HG03469 (cell line): ENCODE data around the gene TMEM38A.
"Not testable (repeated sequence)": the region's sequence is repeated elsewhere in the genome, so short reads cannot be mapped to it uniquely, and the experiment has no call there.

Experiments used
- ATAC-seq: cut with Tn5 transposase; IDR thresholded peaks from one replicate; pipeline ENCODE4 v1.9.1; 2021; ENCODE audit warnings: mild to moderate bottlenecking, moderate library complexity, moderate number of reproducible peaks; ENCODE audit not compliant: unreplicated experiment

Gene TMEM38A

GRCh38 chr19:16637535-16637934 is 23.4 kb upstream of the TMEM38A start:
- no peak for ATAC-seq

- ATAC-seq: no peak
These were observed 22.3 kb upstream of the TMEM38A start for GRCh38 chr19:16638666-16639065.

- no peak for ATAC-seq
These were observed 20.0 kb upstream of the TMEM38A start for GRCh38 chr19:16640951-16641350.

- no peak for ATAC-seq
These were observed 19.2 kb upstream of the TMEM38A start for GRCh38 chr19:16641695-16642094.

- no peak for ATAC-seq
These were observed 15.8 kb upstream of the TMEM38A start for GRCh38 chr19:16645140-16645539.

- no peak for ATAC-seq
These were observed 11.2 kb upstream of the TMEM38A start for GRCh38 chr19:16649734-16650133.

GRCh38 chr19:16650821-16651220 is 10.1 kb upstream of the TMEM38A start:
- ATAC-seq: no peak

- not testable (repeated sequence) for ATAC-seq
These were observed 9.3 kb upstream of the TMEM38A start for GRCh38 chr19:16651421-16652188.

GRCh38 chr19:16652854-16653253 is 8.1 kb upstream of the TMEM38A start:
- no peak for ATAC-seq

- ATAC-seq: no peak
These were observed 6.8 kb upstream of the TMEM38A start for GRCh38 chr19:16654140-16654539.

- no peak for ATAC-seq
These were observed 6.3 kb upstream of the TMEM38A start for GRCh38 chr19:16654627-16655026.

GRCh38 chr19:16655727-16656126 is 5.2 kb upstream of the TMEM38A start:
- no peak for ATAC-seq

- ATAC-seq: no peak
These were observed 3.6 kb upstream of the TMEM38A start for GRCh38 chr19:16657384-16657783.

- ATAC-seq: no peak
These were observed 1.5 kb upstream of the TMEM38A start for GRCh38 chr19:16659464-16659831.

- peak; percentile 73 for ATAC-seq
These were observed 869 bp upstream of the TMEM38A start, which contains the start of gene SMIM7 for GRCh38 chr19:16659832-16660708. Gene SMIM7, minus strand, starts transcription at chr19:16660144. Its CDS starts 34 bp downstream, at chr19:16660110.

- no peak for ATAC-seq
These were observed 618 bp downstream of the TMEM38A start for GRCh38 chr19:16661480-16662034.

GRCh38 chr19:16668176-16668575 is 7.2 kb downstream of the TMEM38A start:
- ATAC-seq: no peak

GRCh38 chr19:16668702-16669101 is 7.8 kb downstream of the TMEM38A start:
- not testable (repeated sequence) for ATAC-seq

- no peak for ATAC-seq
These were observed 9.4 kb downstream of the TMEM38A start for GRCh38 chr19:16670291-16670690.

GRCh38 chr19:16671652-16672274 is 10.8 kb downstream of the TMEM38A start:
- ATAC-seq: no peak

- ATAC-seq: no peak
These were observed 12.3 kb downstream of the TMEM38A start for GRCh38 chr19:16673231-16673630.
